Activated CD8-positive, alpha-beta T cell treated with anti-CD3 and anti-CD28 coated beads for 36 hours (primary cell): ENCODE data around the gene MSMO1. TPM values are rescaled to one million over a fixed set of nuclear protein-coding genes. Genes with fewer than 3 reads are reported as not detected.
A peak's percentile ranks its signal among the peaks of the same experiment; 100 is the strongest.

ENCODE experiments used
- ATAC-seq: fragments of 200-7000 bp; cut with Tn5 transposase; one replicate; pipeline ENCODE4 v1.10.0; 2021; ENCODE audit warnings: mild to moderate bottlenecking, moderate library complexity
- CTCF ChIA-PET: fragments of 350-600 bp; sonication (Branson Sonifier 250); formaldehyde crosslinking; loops from one replicate; lab custom pipeline; 2021; ENCODE audit warnings: antibody characterized with exemption; lab: Charles Lee
- POLR2A ChIA-PET: fragments of 350-600 bp; sonication (Branson Sonifier 250); formaldehyde crosslinking; loops from one replicate; lab custom pipeline; 2021; ENCODE audit warnings: antibody characterized with exemption; lab: Charles Lee
- DNase-seq: peaks from one replicate; pipeline ENCODE4 v3.0.0-alpha.2; 2020
- H3K27ac Mint-ChIP-seq: one replicate; pipeline ENCODE4 v1.8.0; 2021; ENCODE audit warnings: mild to moderate bottlenecking, mixed read lengths
- H3K27me3 Mint-ChIP-seq: one replicate; pipeline ENCODE4 v1.8.0; 2021; ENCODE audit warnings: mixed read lengths
- H3K36me3 Mint-ChIP-seq: one replicate; pipeline ENCODE4 v1.8.0; 2021; ENCODE audit warnings: low read depth, mixed read lengths
- H3K4me1 Mint-ChIP-seq: one replicate; pipeline ENCODE4 v1.8.0; 2021; ENCODE audit warnings: low read depth, mixed read lengths
- H3K4me3 Mint-ChIP-seq: one replicate; pipeline ENCODE4 v1.8.0; 2021; ENCODE audit warnings: mild to moderate bottlenecking, moderate library complexity, mixed read lengths
- H3K9me3 Mint-ChIP-seq: one replicate; pipeline ENCODE4 v1.8.0; 2021; ENCODE audit warnings: mixed read lengths
- CTCF ChIP-seq: fragments of 200-600 bp; IDR thresholded peaks from one replicate; pipeline ENCODE4 v1.8.0; 2022; ENCODE audit warnings: antibody characterized with exemption, mild to moderate bottlenecking
- intact Hi-C: fragments of 100-400 bp; cut with micrococcal nuclease; formaldehyde crosslinking; loops from one replicate; pipeline ENCODE4 v1.10.0; 2022
- total RNA-seq, 2 experiments: library from RNA; stranded (reverse); gene quantifications; one replicate each; pipeline ENCODE4 v1.2.3, GENCODE V29; 2021

Gene MSMO1
- total RNA-seq, 2 experiments from 2014 or later, result 42.3 to 43.2 TPM

- no peak overlapping the region for H3K4me3 Mint-ChIP-seq
- no peak for TF ChIP-seq CTCF
- POLR2A ChIA-PET, result no interaction called here
- intact Hi-C loops, result loop anchor here (5.0 kb wide), 1 partner anchor 214 kb away; no protein-coding TSS in a partner anchor
- ATAC-seq, result no peak
- no peaks in the 10 kb centered on the region for H3K9me3 Mint-ChIP-seq
- H3K4me1 Mint-ChIP-seq, result no peaks in the 10 kb centered on the region
- no peak overlapping the region for H3K27ac Mint-ChIP-seq
- no peak for DNase-seq
- no peaks in the 10 kb centered on the region for H3K27me3 Mint-ChIP-seq
- CTCF ChIA-PET, result interaction anchor here (1.5 to 6.7 kb wide), 2 partner anchors 215 to 233 kb away, joined by 4 to 52 read pairs; partner anchors contain the start of gene TMEM192
- H3K36me3 Mint-ChIP-seq, result peaks cover 6% of the 10 kb centered on the region
These were observed 18.4 kb downstream of the MSMO1 start for GRCh38 chr4:165345666-165346417.

GRCh38 chr4:165347647-165348569 lies 20.4 kb downstream of the MSMO1 start:
- Mint-ChIP-seq H3K4me1 (no peaks in the 10 kb centered on the region), H3K4me3 (no peak overlapping the region), H3K27ac (no peak overlapping the region), H3K27me3 (no peaks in the 10 kb centered on the region), H3K36me3 (no peaks in the 10 kb centered on the region), H3K9me3 (no peaks in the 10 kb centered on the region)
- TF ChIP-seq CTCF, result no peak
- CTCF ChIA-PET, result interaction anchor here (3.4 to 6.7 kb wide), 2 partner anchors 216 to 217 kb away, joined by 18 to 52 read pairs; no protein-coding TSS in a partner anchor
- intact Hi-C loops, result loop anchor here (5.0 kb wide), 1 partner anchor 216 kb away; no protein-coding TSS in a partner anchor
- POLR2A ChIA-PET, result no interaction called here
- DNase-seq, result no peak
- ATAC-seq, result no peak

- Mint-ChIP-seq H3K27me3 (peaks cover 6% of the 10 kb centered on the region), H3K4me1 (no peaks in the 10 kb centered on the region), H3K36me3 (no peaks in the 10 kb centered on the region), H3K27ac (no peak overlapping the region), H3K9me3 (no peaks in the 10 kb centered on the region), H3K4me3 (no peak overlapping the region)
- ChIA-PET CTCF (interaction anchor here (1.0 to 3.4 kb wide), 8 partner anchors 8 to 220 kb away, joined by 3 to 18 read pairs (median 4); no protein-coding TSS in a partner anchor), POLR2A (no interaction called here)
- DNase-seq, result peak; percentile 26
- ATAC-seq, result no peak
- TF ChIP-seq CTCF, result no peak
- intact Hi-C loops, result no loop called here
These were observed 24.1 kb downstream of the MSMO1 start for GRCh38 chr4:165351359-165352130.

- TF ChIP-seq CTCF, result peak; percentile 29
- Mint-ChIP-seq H3K4me3 (no peak overlapping the region), H3K4me1 (no peaks in the 10 kb centered on the region), H3K27me3 (peaks cover 17% of the 10 kb centered on the region), H3K36me3 (no peaks in the 10 kb centered on the region), H3K27ac (no peak overlapping the region), H3K9me3 (no peaks in the 10 kb centered on the region)
- intact Hi-C loops, result loop anchor here (5.0 kb wide), 1 partner anchor 106 kb away; no protein-coding TSS in a partner anchor
- ChIA-PET POLR2A (no interaction called here), CTCF (interaction anchor here (0.6 to 2.7 kb wide), 9 partner anchors 10 to 224 kb away, joined by 3 to 11 read pairs (median 3); no protein-coding TSS in a partner anchor)
- ATAC-seq, result peak; percentile 49
- peak; percentile 51 for DNase-seq
These were observed 28.4 kb downstream of the MSMO1 start for GRCh38 chr4:165355900-165356300.
